Mammary epithelial cell (primary cell): ENCODE results near the gene CAPN13.

ENCODE experiments used
- CTCF ChIP-seq, 2 donors: IDR thresholded peaks in 1 of 2; conservative IDR thresholded peaks in 1 of 2; 2 replicates each; pipeline ENCODE4 v1.5.1; 2011 to 2012; ENCODE audit warnings: inconsistent platforms in 2 of 2, low read length in 2 of 2, mild to moderate bottlenecking in 2 of 2, control low read depth in 1 of 2, low read depth in 1 of 2; ENCODE audit not compliant: insufficient read depth in 1 of 2; ENCODE audit errors: extremely low read depth in 1 of 2
- EZH2 ChIP-seq: IDR thresholded peaks from 2 replicates; pipeline ENCODE4 v1.6.1; 2012; ENCODE audit warnings: low read length, inconsistent platforms, borderline replicate concordance

- TF ChIP-seq EZH2 (no peak), CTCF (conservative IDR thresholded peaks at IDR 0.05 in 1 of 2, IDR thresholded peaks at IDR 0.05 in 1 of 2; ENCODE audit: extremely low read depth in 1 of 2, insufficient read depth in 1 of 2, low read depth in 1 of 2, low read length in 2 of 2) (no peak)
Observed at GRCh38 chr2:30684516-30684915, 122.7 kb downstream of the CAPN13 start.
